ENCODE results near the gene MSANTD2. TPM values are rescaled to one million over a fixed set of nuclear protein-coding genes. Genes with fewer than 3 reads are reported as not detected.

The MSANTD2 gene
- total and polyA plus RNA-seq, 4 donors: 1.6 to 7.7 (median 2.3) TPM

DNA sequence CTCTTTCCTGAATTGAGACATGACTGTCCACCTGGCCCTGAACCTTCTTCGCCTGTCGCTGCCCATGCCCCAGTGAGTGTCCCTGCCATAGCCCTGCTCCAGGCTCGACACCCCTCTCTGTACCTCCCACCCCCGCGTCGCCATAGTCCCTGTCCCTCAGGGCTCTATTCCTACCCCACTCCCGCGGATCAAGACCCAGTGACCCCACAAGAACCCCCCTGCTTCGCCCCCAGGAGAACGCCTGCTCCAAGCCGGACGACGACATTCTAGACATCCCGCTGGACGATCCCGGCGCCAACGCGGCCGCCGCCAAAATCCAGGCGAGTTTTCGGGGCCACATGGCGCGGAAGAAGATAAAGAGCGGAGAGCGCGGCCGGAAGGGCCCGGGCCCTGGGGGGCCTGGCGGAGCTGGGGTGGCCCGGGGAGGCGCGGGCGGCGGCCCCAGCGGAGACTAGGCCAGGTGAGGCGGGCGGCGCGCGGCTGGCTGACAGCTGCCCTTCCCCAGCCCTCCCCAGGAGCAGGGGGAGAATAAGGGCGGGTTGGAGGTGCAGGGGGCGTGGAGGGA lies 54.9 kb downstream of the MSANTD2 start:
- Histone ChIP-seq H3K36me3 (ENCODE audit: control insufficient read depth in 4 of 4, insufficient read depth in 3 of 4, low read depth in 1 of 4, low read length in 3 of 4) (no peaks in the 10 kb centered on the region), H3K9ac (ENCODE audit: low read depth in 1 of 2, low read length in 2 of 2) (no peak overlapping the region), H3K27me3 (ENCODE audit: control insufficient read depth in 4 of 4, insufficient read depth in 4 of 4, low read length in 3 of 4) (peaks cover 0 to 10% (median under 1%) of the 10 kb centered on the region in 4 donors), H3K27ac (ENCODE audit: low read depth in 1 of 2, low read length in 2 of 2) (no peak overlapping the region), H3K4me1 (ENCODE audit: control insufficient read depth in 4 of 4, insufficient read depth in 4 of 4, low read length in 3 of 4) (peaks cover 9 to 16% (median 11%) of the 10 kb centered on the region in 4 donors), H3K9me3 (ENCODE audit: control insufficient read depth in 4 of 4, low read length in 3 of 4) (no peaks in the 10 kb centered on the region), H3K4me3 (ENCODE audit: low read depth in 1 of 3, low read length in 3 of 3) (peak overlapping the region in 1 of 3 donors; percentile 43)
- no peak for DNase-seq (ENCODE audit: low spot score)
- WGBS: 28% methylated on average over 44 of the region's 44 CpGs
- TF ChIP-seq NR2F2 (IDR thresholded peaks at IDR 0.05) (no peak), HNF4A (conservative IDR thresholded peaks at IDR 0.05) (no peak), FOXA1 (IDR thresholded peaks at IDR 0.05) (no peak), FOXA2 (IDR thresholded peaks at IDR 0.05) (no peak), JUND (IDR thresholded peaks at IDR 0.05) (no peak), GABPA (IDR thresholded peaks at IDR 0.05 in 1 of 2, conservative IDR thresholded peaks at IDR 0.05 in 1 of 2) (no peak), RAD21 (IDR thresholded peaks at IDR 0.05) (no peak), HNF4G (IDR thresholded peaks at IDR 0.05) (no peak), SP1 (IDR thresholded peaks at IDR 0.05) (no peak), TAF1 (conservative IDR thresholded peaks at IDR 0.05) (no peak), EGR1 (IDR thresholded peaks at IDR 0.05; ENCODE audit: low read depth in 2 of 2) (no peak)
- TF ChIP-seq, protein P1, sequence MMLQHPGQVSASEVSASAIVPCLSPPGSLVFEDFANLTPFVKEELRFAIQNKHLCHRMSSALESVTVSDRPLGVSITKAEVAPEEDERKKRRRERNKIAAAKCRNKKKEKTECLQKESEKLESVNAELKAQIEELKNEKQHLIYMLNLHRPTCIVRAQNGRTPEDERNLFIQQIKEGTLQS (IDR thresholded peaks at IDR 0.05): no peak
- TF ChIP-seq, protein P2, sequence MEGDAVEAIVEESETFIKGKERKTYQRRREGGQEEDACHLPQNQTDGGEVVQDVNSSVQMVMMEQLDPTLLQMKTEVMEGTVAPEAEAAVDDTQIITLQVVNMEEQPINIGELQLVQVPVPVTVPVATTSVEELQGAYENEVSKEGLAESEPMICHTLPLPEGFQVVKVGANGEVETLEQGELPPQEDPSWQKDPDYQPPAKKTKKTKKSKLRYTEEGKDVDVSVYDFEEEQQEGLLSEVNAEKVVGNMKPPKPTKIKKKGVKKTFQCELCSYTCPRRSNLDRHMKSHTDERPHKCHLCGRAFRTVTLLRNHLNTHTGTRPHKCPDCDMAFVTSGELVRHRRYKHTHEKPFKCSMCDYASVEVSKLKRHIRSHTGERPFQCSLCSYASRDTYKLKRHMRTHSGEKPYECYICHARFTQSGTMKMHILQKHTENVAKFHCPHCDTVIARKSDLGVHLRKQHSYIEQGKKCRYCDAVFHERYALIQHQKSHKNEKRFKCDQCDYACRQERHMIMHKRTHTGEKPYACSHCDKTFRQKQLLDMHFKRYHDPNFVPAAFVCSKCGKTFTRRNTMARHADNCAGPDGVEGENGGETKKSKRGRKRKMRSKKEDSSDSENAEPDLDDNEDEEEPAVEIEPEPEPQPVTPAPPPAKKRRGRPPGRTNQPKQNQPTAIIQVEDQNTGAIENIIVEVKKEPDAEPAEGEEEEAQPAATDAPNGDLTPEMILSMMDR (IDR thresholded peaks at IDR 0.05; ENCODE audit: low read depth, low read length, missing input control): no peak
- TF ChIP-seq, protein P3, sequence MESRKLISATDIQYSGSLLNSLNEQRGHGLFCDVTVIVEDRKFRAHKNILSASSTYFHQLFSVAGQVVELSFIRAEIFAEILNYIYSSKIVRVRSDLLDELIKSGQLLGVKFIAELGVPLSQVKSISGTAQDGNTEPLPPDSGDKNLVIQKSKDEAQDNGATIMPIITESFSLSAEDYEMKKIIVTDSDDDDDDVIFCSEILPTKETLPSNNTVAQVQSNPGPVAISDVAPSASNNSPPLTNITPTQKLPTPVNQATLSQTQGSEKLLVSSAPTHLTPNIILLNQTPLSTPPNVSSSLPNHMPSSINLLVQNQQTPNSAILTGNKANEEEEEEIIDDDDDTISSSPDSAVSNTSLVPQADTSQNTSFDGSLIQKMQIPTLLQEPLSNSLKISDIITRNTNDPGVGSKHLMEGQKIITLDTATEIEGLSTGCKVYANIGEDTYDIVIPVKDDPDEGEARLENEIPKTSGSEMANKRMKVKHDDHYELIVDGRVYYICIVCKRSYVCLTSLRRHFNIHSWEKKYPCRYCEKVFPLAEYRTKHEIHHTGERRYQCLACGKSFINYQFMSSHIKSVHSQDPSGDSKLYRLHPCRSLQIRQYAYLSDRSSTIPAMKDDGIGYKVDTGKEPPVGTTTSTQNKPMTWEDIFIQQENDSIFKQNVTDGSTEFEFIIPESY (IDR thresholded peaks at IDR 0.05): no peak
- TF ChIP-seq, protein P4, sequence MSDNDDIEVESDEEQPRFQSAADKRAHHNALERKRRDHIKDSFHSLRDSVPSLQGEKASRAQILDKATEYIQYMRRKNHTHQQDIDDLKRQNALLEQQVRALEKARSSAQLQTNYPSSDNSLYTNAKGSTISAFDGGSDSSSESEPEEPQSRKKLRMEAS (IDR thresholded peaks at IDR 0.05): no peak

DNA sequence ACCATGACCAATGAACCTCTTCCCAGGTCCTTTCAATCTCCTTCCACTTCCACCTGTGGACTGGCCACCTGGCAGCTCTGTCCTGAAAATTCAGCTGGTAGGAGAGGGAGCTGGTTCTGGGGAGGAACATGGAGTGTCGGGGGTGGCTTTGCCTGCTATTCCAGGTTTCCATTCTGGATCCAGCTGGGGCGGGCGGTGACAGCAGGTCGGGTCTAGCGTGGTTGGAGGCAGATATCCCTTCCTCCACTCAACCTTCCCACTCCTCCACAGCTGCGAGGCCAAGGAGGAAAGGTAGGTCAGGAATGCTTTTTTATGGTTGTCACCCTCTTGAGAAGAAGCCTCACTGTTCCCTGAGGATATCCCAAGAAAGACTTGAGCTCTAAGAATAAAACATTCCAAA lies 57.2 kb downstream of the MSANTD2 start:
- Histone ChIP-seq H3K4me1 (ENCODE audit: control insufficient read depth in 4 of 4, insufficient read depth in 4 of 4, low read length in 3 of 4) (peaks cover 13 to 25% (median 18%) of the 10 kb centered on the region in 4 donors), H3K27me3 (ENCODE audit: control insufficient read depth in 4 of 4, insufficient read depth in 4 of 4, low read length in 3 of 4) (peaks cover 0 to 5% (median under 1%) of the 10 kb centered on the region in 4 donors), H3K36me3 (ENCODE audit: control insufficient read depth in 4 of 4, insufficient read depth in 3 of 4, low read depth in 1 of 4, low read length in 3 of 4) (no peaks in the 10 kb centered on the region), H3K4me3 (ENCODE audit: low read depth in 1 of 3, low read length in 3 of 3) (no peak overlapping the region), H3K9me3 (ENCODE audit: control insufficient read depth in 4 of 4, low read length in 3 of 4) (no peaks in the 10 kb centered on the region), H3K27ac (ENCODE audit: low read depth in 1 of 2, low read length in 2 of 2) (no peak overlapping the region), H3K9ac (ENCODE audit: low read depth in 1 of 2, low read length in 2 of 2) (no peak overlapping the region)
- DNase-seq (ENCODE audit: low spot score): no peak
- TF ChIP-seq TAF1 (conservative IDR thresholded peaks at IDR 0.05): no peak
- TF ChIP-seq SP1 (IDR thresholded peaks at IDR 0.05): no peak
- no peak for TF ChIP-seq HNF4G (IDR thresholded peaks at IDR 0.05)
- TF ChIP-seq, protein P3 (IDR thresholded peaks at IDR 0.05): no peak
- TF ChIP-seq, protein P1 (IDR thresholded peaks at IDR 0.05): no peak
- no peak for TF ChIP-seq FOXA1 (IDR thresholded peaks at IDR 0.05)
- 56% methylated on average over 6 of the region's 6 CpGs for WGBS

Data from liver (tissue), 9 donors.